ENCODE data around the gene AFTPH. TPM values are rescaled to one million over a fixed set of nuclear protein-coding genes. Genes with fewer than 3 reads are reported as not detected.

AFTPH gene
- total and polyA plus RNA-seq, 7 donors = 12.0 to 26.8 (median 13.1) TPM

- Histone ChIP-seq H3K27me3 (ENCODE audit: insufficient read depth in 3 of 3, low read length in 2 of 3) (no peaks in the 10 kb centered on the region), H3K9me3 (no peaks in the 10 kb centered on the region), H3K4me1 (peaks cover 3% of the 10 kb centered on the region), H3K4me3 (peak overlapping the region; percentile 82), H3K36me3 (ENCODE audit: insufficient read depth in 1 of 2, low read depth in 1 of 2) (no peaks in the 10 kb centered on the region), H3K27ac (peak overlapping the region; percentile 84)
- intact Hi-C loops (cut with DNase I) = loop anchor here (5.0 kb wide), 2 partner anchors 32 to 257 kb away; no protein-coding TSS in a partner anchor
- 49 to 52% (median 51%) methylated on average over 3 of the region's 3 CpGs for WGBS, 3 donors
- TF ChIP-seq CTCF (IDR thresholded peaks at IDR 0.05) = no peak
- DNase-seq (no peak), ATAC-seq (no peak)
These were observed 85.8 kb downstream of the AFTPH start for GRCh38 chr2:64609942-64610281.

- H3K4me1 ChIP-seq = peaks cover 3% of the 10 kb centered on the region
- no peak for DNase-seq
- no peak for ATAC-seq
- WGBS, 3 donors = 93 to 94% (median 94%) methylated on average over 6 of the region's 6 CpGs
- H3K36me3 ChIP-seq (ENCODE audit: insufficient read depth in 1 of 2, low read depth in 1 of 2) = no peaks in the 10 kb centered on the region
- no peak for TF ChIP-seq CTCF (IDR thresholded peaks at IDR 0.05)
- intact Hi-C loops (cut with DNase I) = no loop called here
- no peaks in the 10 kb centered on the region for H3K27me3 ChIP-seq (ENCODE audit: insufficient read depth in 3 of 3, low read length in 2 of 3)
- H3K4me3 ChIP-seq = no peak overlapping the region
- no peaks in the 10 kb centered on the region for H3K9me3 ChIP-seq
- no peak overlapping the region for H3K27ac ChIP-seq
These were observed 86.3 kb downstream of the AFTPH start for GRCh38 chr2:64610316-64610855.

GRCh38 chr2:64612575-64613195, 88.6 kb downstream of the AFTPH start:
- ATAC-seq (no peak), DNase-seq (no peak)
- TF ChIP-seq CTCF (IDR thresholded peaks at IDR 0.05) = no peak
- H3K27me3 ChIP-seq (ENCODE audit: insufficient read depth in 3 of 3, low read length in 2 of 3) = no peaks in the 10 kb centered on the region
- no peak overlapping the region for H3K27ac ChIP-seq
- peaks cover 3% of the 10 kb centered on the region for H3K4me1 ChIP-seq
- H3K9me3 ChIP-seq = no peaks in the 10 kb centered on the region
- whole genome bisulfite sequencing, 3 donors = 84 to 93% (median 89%) methylated on average over 5 of the region's 5 CpGs
- intact Hi-C loops (cut with DNase I) = no loop called here
- H3K4me3 ChIP-seq = no peak overlapping the region
- H3K36me3 ChIP-seq (ENCODE audit: insufficient read depth in 1 of 2, low read depth in 1 of 2) = no peaks in the 10 kb centered on the region

- no peak for TF ChIP-seq CTCF (IDR thresholded peaks at IDR 0.05)
- intact Hi-C loops (cut with DNase I) = no loop called here
- H3K27me3 ChIP-seq (ENCODE audit: insufficient read depth in 3 of 3, low read length in 2 of 3) = no peaks in the 10 kb centered on the region
- ATAC-seq (no peak), DNase-seq (no peak)
- no peak overlapping the region for H3K4me3 ChIP-seq
- no peaks in the 10 kb centered on the region for H3K9me3 ChIP-seq
- WGBS, 3 donors = 69 to 81% (median 79%) methylated on average over 7 of the region's 7 CpGs
- no peak overlapping the region for H3K27ac ChIP-seq
- H3K36me3 ChIP-seq (ENCODE audit: insufficient read depth in 1 of 2, low read depth in 1 of 2) = no peaks in the 10 kb centered on the region
- H3K4me1 ChIP-seq = peaks cover 3% of the 10 kb centered on the region
These were observed 89.1 kb downstream of the AFTPH start for GRCh38 chr2:64613276-64613675.

Measured in psoas muscle (tissue), 8 donors.